Measurements from ENCODE around the gene CBFA2T3.

CBFA2T3 gene

DNA sequence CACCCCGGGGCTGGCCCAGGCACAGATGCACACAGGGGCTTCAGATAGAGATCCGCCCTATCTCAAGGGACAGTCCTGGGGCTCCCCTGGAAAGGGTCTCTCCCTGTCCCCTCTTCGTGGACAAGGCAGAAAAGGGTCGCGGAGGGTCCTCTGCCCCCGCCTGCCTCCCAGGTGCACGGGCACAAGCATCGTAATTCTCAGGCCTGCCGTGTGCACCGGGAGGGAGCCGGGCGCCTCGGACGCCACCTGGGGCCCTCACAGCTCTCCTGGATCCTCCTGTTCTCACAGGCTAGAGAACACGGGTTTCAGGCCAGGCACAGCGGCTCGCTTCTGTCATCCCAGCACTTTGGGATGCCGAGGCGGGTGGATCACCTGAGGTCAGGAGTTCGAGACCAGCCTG lies 98.7 kb downstream of the CBFA2T3 start:
- DNase-seq = no peak
- H3K9me3 Mint-ChIP-seq = no peaks in the 10 kb centered on the region
- TF ChIP-seq, protein P1, sequence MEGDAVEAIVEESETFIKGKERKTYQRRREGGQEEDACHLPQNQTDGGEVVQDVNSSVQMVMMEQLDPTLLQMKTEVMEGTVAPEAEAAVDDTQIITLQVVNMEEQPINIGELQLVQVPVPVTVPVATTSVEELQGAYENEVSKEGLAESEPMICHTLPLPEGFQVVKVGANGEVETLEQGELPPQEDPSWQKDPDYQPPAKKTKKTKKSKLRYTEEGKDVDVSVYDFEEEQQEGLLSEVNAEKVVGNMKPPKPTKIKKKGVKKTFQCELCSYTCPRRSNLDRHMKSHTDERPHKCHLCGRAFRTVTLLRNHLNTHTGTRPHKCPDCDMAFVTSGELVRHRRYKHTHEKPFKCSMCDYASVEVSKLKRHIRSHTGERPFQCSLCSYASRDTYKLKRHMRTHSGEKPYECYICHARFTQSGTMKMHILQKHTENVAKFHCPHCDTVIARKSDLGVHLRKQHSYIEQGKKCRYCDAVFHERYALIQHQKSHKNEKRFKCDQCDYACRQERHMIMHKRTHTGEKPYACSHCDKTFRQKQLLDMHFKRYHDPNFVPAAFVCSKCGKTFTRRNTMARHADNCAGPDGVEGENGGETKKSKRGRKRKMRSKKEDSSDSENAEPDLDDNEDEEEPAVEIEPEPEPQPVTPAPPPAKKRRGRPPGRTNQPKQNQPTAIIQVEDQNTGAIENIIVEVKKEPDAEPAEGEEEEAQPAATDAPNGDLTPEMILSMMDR (IDR thresholded peaks at IDR 0.05) = no peak
- H3K27me3 Mint-ChIP-seq (ENCODE audit: low read depth, poor library complexity) = peaks cover 30% of the 10 kb centered on the region
- H3K4me1 Mint-ChIP-seq = peaks cover 26% of the 10 kb centered on the region
- H3K27ac Mint-ChIP-seq = no peak overlapping the region
- no peaks in the 10 kb centered on the region for H3K36me3 Mint-ChIP-seq (ENCODE audit: low read depth)
- no peak overlapping the region for H3K4me3 Mint-ChIP-seq

DNA sequence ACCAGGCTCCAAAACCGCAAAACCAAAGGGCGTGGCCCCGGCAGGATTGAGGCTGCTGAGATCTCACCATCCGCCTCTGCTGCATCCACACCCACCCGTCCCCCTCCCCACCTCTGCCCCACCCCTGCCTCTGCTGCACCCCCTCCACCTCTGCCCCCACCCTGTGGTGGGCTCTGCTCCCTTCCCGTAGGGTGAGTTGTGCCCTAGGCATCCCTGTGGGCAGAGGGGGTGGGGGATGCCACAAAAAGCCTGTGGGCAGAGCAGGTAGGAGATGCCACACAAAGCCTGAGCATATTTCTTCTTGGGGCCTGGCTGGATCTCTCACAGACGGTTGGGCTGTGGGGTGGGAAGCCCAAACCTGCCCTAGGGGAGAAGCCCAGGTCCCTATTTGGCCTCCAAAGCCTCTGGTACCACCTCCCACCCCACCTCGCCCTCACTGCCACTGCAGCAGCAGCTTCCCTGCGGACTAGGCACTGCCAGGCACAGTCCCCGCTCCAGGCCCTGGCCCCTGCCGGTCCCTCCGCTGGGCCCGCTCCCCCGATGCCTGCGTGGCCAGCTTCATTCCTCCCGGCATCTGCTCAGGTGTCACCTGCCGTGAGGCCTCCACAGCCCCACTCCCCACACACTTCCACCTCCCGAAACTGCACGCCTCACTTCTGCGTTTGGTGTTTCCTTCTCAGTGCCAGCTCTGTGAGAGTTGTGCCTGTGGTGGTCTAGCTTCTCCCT lies 99.3 kb downstream of the CBFA2T3 start:
- Mint-ChIP-seq H3K4me3 (no peak overlapping the region), H3K27ac (no peak overlapping the region), H3K4me1 (peaks cover 26% of the 10 kb centered on the region), H3K27me3 (ENCODE audit: low read depth, poor library complexity) (peaks cover 28% of the 10 kb centered on the region), H3K9me3 (no peaks in the 10 kb centered on the region), H3K36me3 (ENCODE audit: low read depth) (no peaks in the 10 kb centered on the region)
- TF ChIP-seq, protein P1 (IDR thresholded peaks at IDR 0.05) = no peak
- no peak for DNase-seq

DNA sequence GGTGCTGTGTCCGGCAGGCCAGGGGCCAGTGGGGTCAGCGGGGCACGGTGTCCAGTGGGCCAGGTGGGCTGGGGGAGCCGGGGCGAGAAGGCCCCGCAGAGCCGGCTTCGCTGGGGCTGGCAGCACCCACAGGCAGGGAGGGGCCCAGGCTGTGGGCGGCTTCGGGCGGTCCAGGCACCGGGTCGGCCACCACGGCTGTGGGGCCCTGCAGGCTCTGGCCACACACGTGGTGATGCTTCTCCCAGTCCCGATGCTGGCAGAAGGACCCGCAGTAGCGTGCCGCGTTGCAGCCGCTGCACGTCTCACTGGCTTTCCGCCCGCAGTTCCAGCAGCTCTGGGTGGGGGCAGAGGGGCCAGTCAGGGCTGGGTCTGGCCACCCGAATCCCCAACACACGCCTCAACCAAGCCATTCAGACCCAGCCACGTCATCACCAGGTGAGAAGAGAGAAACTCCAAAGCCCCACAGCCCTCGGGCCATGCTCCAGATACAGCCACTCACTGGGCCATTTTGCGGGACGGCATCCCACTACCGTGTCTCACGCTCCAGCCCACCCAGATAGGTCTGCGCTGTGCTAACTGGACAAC lies 100.0 kb downstream of the CBFA2T3 start:
- no peak for DNase-seq
- Mint-ChIP-seq H3K4me1 (peaks cover 26% of the 10 kb centered on the region), H3K4me3 (no peak overlapping the region), H3K9me3 (no peaks in the 10 kb centered on the region), H3K27me3 (ENCODE audit: low read depth, poor library complexity) (peaks cover 24% of the 10 kb centered on the region), H3K27ac (no peak overlapping the region), H3K36me3 (ENCODE audit: low read depth) (no peaks in the 10 kb centered on the region)
- TF ChIP-seq, protein P1 (IDR thresholded peaks at IDR 0.05) = no peak

DNA sequence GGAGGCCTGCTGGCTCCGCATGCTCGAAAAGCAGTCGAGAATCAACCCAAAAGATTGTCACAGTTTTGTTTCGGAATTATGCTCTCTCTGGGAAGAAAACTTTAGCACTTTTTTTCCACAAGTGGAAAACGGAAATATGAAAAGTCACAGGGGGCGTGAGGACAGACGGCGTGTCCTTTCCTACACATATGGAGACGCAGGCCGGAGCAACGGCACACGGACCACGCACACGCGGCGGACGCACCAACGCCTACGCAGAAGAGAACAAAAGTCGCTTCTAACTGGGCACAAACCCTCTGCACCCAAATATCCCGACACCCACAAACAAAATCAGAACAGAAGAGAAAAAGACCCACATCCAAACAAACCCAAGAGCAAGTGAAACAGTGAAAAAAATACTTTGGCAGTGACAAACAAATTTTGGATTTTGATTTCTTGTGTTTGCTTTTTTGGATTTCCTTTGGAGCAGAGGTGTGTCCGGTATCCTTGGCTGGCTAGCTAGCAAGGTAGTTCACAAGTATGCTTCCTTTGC lies 101.2 kb downstream of the CBFA2T3 start:
- DNase-seq = no peak
- TF ChIP-seq, protein P1 (IDR thresholded peaks at IDR 0.05) = no peak
- peaks cover 32% of the 10 kb centered on the region for H3K4me1 Mint-ChIP-seq
- H3K4me3 Mint-ChIP-seq = no peak overlapping the region
- H3K27ac Mint-ChIP-seq = peak overlapping the region; percentile 74
- H3K9me3 Mint-ChIP-seq = no peaks in the 10 kb centered on the region
- H3K27me3 Mint-ChIP-seq (ENCODE audit: low read depth, poor library complexity) = peaks cover 19% of the 10 kb centered on the region
- H3K36me3 Mint-ChIP-seq (ENCODE audit: low read depth) = no peaks in the 10 kb centered on the region

DNA sequence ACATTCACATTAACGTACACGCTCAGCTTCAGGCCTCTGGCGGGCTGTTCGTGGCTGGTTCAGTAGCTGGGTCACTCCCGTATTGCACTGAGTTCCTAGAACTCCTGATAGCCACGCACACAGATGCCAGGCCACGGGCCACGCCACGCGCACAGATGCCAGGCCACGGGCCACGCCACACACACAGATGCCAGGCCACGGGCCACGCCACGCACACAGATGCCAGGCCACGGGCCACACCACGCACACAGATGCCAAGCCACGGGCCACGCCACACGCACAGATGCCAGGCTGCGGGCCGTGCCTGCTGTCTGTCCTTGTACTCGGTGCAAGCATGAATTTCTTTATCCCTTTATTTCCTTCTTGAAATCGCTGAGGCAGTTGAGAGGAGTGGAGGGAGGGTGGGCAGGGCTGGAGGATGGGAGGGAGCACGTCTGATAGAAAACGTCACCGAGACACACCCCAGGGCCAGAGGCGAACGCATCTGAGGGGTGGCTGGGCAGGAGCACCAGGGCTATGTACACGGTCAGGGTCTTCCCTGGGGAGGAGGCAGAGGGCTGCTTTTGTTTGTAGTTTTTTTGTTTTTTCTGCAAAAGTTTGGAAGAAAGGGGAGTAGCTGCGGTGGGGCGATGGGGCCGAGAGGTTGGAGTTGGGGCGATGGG lies 101.9 kb downstream of the CBFA2T3 start:
- H3K4me1 Mint-ChIP-seq = peaks cover 29% of the 10 kb centered on the region
- no peaks in the 10 kb centered on the region for H3K9me3 Mint-ChIP-seq
- TF ChIP-seq, protein P1 (IDR thresholded peaks at IDR 0.05) = no peak
- peaks cover 19% of the 10 kb centered on the region for H3K27me3 Mint-ChIP-seq (ENCODE audit: low read depth, poor library complexity)
- H3K36me3 Mint-ChIP-seq (ENCODE audit: low read depth) = no peaks in the 10 kb centered on the region
- DNase-seq = no peak
- no peak overlapping the region for H3K27ac Mint-ChIP-seq
- no peak overlapping the region for H3K4me3 Mint-ChIP-seq

Data from nephron progenitor cell (in vitro differentiated cells).